ENCODE measurements around the gene SKI.
A peak's percentile ranks its signal among the peaks of the same experiment; 100 is the strongest.
"Not testable (repeated sequence)": the region's sequence is repeated elsewhere in the genome, so short reads cannot be mapped to it uniquely, and the experiment has no call there.

The SKI gene

DNA sequence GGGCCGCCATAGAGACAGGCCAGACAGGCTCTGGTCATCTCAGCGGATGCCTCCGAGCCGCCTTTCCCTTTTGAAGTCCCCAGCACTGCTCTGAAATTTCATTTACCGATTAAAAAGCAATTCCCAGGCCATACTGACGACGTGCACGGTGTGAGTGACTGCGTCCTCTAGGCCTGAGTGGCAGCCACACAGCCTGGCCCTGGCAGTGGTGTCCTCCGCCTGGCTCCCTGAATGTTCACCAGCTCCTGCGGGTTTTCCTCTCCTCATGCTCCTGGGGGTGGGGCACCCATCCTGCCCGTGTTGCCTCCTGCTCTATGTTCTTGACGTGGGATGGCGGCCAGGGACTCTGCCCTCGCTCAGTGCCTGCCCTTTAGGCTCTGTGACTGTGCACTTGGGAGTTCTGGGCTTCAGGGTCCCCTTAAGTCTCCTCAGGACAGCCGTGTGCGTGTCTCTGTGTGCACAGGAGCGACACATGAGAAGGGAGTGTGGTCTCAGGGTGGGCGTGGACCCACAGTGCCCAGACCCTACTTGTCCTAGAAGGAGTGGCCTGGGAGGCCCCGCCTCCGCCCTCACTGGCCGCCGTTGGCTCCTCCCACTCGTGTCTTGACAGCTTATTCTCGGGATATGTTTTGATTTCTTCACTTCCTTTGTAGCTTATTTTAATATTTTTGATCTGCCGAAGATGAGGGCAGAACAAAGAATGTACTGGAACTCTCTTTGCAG lies 3.6 kb downstream of the SKI start:
- peak; percentile 82 for DNase-seq

DNA sequence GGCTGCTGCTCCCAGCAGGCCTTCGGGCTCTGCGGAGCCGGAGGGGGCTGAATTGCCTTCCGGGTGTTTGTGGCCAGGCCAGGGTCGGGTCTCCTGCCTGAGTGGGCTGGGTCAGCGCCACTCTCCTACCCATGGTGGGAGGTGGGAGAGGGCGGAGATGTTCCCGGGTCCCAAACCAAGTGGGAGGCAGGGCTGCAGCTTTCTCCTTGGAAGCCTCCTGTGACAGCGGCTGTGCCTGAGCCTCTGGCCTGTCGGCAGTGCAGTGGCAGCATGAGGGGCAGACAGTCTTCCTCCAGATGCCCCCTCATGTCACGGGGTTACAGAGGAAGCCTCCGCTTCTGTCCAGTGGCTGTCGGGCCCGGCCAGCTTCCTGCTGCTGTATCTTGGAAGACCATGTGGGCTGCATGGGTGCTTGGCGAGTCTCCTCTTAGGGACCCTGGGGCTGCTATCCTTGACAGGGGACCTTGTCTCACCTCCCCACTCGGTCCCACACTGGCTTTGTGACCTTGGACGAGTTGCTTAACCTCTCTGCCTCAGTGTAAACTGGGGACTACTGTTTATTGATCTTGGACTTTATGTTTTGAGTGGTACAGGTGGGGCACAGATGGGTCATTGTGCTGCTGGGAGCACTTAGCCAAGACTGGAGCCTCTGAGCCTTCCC lies 4.3 kb downstream of the SKI start:
- DNase-seq, result no peak

GRCh38 chr1:2232916-2233438 lies 4.9 kb downstream of the SKI start:
- DNase-seq, result no peak

DNA sequence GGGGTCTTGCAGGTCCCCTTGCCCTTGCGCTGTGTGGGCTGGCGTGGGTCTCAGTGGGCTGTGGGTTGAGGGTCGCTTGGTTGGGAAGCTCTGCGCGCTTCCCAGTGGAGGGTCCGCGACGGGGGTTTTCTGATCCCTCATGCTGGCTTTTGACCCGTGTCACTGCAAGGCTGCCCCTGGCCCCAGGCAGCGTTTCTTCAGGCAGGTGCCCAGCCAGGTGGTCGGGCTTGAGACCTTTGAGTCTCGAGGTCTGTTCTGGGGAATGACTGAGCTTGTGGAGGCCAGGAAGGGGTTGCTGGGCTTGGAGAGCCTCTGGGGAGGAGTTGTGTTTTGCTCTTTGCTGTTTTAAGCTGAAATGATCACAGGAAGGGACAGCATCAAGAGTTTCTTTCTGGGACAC lies 5.3 kb downstream of the SKI start:
- no peak for DNase-seq

DNA sequence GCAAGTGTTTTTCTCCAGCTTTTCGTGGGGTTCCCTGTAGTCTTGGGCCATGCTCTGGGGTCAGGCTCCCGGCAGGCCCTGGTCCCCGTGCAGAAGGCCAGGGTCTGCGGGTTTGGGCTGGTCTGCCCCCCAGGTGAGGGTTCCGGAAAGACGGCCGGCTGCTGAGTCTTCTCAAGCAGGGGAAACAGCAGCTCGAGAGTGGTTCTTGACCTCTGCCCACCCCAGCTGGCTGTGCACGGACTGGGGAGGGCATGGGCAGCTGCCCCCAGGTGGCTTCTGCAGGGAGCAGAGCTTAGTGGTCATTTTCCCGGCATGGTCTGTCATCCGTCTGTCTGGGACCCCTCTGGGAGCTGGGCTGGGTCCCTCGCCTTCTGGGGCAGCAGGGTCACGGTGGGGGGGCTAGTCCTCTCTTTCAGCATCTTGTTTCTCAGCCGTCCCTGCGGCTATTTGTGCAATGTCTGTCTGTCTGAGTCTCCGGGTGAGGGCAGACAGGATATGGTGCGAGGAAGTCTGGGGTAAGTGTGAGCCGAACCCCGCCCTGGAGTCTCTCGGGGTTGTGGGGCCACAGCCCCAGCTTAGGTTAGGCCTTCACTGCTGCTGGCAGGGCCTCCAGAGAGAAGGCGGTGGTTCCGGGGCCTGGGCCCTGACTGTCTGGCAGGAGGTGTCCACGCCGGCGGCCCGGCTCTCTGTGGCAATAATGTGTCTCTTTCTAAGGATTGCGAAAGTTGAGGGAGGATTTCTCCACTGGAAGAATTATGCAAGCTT lies 6.1 kb downstream of the SKI start:
- peak; percentile 76 for DNase-seq

- no peak for DNase-seq
Measured at GRCh38 chr1:2234762-2235113, 6.6 kb downstream of the SKI start.

GRCh38 chr1:2235300-2235998 lies 7.3 kb downstream of the SKI start:
- DNase-seq, result no peak

DNA sequence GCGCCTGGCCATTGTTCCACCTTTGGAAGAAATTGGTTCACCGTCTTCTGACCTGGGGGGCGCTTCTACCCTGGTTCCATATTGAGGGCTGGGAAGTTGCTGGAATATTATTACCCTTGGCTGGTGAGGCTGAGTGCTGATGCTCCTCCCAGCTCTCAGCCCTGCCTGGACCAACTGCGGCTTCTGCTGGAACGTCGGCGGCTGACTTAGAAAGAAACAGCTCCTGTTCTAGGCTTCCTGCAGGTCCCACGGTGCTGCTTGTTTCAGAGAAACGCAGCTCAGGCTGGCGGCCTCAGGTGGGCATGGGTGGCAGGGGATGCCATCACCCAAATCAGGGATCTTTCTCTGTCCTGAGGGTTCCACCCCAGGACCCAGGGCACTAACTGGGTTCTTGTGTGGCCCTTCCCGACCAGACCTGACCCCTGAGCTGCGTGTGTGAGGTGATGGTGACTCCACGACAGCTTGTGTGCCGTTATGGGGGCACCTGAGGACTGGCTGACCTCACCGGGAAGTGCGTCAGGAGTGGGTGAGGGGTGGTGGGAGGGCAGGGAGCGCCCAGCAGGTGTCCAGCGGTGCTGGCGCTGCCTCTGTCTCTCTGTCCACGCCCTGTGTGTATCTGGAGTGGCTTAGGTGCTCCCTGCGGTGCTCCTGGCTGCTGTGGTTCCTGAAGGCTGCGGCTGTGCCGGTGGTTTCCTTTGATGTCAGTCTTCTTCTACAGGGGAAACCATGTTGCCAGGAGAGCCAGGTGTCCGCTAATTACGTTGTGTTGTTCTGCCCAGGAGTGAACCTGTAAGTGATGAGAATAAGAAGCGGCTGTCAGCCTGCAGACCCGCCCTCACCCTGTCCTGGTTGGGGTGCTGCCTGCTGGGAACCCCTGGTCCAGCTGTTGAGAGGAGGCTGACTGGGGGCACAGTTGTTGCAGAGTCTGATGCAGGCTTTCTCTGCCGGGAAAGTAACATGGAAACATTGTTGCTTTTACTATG lies 8.9 kb downstream of the SKI start:
- DNase-seq, result peak; percentile 63

DNA sequence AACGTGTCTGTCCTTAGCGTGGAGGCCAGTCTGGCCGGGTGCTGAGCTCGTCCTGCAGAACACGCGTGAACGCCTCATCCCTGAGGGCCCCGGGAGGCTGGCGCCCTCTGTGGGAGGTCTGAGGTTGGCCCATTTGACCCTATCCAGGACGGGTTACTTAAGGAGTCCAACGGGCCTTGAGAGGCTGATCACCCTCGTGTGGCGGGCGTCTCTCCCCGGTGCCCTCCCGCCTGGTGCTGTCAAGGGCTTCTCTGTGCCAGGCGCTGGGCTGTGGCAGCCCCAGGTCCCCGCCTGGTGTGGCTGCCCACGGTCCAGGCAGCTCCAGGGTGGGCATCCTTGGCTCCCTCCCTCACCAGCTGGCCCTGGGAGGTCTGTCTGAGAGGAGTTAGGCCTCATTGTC lies 9.7 kb downstream of the SKI start:
- no peak for DNase-seq

GRCh38 chr1:2238361-2239012 lies 10.4 kb downstream of the SKI start:
- DNase-seq, result no peak

DNA sequence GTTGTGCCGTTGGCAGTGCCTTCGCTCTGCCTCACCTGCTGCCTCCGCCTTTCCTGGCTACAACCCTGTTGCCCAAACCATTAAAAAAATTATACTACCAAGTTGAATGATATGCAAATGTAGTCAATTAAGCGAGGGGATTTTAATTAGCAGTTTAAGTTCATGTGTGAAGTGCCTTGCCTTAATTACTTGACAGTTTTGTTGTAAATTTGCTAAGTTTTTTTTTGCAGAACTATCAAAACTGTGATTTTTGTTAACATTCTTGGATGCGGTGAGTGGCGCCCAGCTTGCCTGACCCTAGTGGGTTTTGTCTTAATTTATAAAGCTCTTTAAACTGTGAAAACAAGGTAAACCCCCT lies 10.9 kb downstream of the SKI start:
- no peak for DNase-seq

- DNase-seq, result no peak
Measured at GRCh38 chr1:2239384-2239985, 11.4 kb downstream of the SKI start.

- DNase-seq, result no peak
Measured at GRCh38 chr1:2240270-2241156, 12.4 kb downstream of the SKI start.

DNA sequence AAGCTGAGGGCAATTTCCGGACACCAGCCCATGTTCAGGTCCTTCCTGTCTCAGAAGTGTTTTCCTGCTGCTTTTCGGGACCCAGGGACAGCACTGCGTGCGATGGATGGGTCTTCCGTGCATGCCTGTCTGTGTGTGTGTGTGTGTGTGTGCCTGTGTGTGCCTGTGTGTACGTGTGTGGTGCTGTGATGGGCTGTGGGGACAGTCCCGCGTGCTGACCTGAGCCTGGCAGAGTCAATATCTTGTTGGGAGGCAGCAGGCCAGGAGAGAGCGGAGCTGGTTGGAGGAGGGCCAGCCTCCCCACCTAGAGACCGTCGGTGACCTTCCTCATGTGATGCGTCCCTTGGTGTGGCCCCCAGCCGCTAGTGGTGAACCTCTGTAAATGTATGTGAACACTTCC lies 13.7 kb downstream of the SKI start:
- no peak for DNase-seq

GRCh38 chr1:2242814-2243725 lies 15.0 kb downstream of the SKI start:
- no peak for DNase-seq

DNA sequence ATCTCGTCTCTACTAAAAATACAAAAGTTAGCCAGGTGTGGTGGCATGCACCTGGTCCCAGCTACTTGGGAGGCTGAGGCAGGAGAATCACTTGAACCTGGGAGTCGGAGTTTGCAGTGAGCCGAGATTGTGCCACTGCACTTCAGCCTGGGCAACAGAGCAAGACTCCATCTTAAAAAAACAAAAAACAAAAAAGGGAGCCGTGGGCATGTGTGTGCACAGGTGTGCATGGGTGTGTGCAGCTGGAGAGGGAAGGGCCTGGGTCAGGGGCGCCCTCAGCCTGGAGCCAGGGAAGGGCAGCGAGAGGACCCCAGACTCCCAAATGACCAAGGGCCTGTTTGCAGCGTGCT lies 18.9 kb downstream of the SKI start:
- DNase-seq, result not testable (repeated sequence)

DNA sequence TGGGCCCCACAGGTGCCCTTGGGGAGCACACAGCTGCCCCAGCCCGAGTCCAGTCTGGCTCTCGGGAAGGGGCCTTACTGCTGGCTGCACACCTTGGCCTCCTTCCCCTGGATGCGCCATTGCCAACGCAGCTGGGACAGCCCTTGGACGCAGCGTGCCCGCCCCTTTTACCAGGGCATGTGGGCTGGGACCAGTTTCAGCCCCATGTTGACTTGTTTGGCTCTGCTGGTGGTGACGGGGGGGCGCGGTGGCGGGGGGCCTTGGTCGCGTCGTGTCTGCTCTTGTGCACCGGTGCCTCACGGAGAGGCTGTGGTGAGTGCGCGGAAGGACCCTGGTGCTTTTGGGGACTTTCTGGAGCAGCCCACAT lies 19.6 kb downstream of the SKI start:
- DNase-seq, result no peak

DNA sequence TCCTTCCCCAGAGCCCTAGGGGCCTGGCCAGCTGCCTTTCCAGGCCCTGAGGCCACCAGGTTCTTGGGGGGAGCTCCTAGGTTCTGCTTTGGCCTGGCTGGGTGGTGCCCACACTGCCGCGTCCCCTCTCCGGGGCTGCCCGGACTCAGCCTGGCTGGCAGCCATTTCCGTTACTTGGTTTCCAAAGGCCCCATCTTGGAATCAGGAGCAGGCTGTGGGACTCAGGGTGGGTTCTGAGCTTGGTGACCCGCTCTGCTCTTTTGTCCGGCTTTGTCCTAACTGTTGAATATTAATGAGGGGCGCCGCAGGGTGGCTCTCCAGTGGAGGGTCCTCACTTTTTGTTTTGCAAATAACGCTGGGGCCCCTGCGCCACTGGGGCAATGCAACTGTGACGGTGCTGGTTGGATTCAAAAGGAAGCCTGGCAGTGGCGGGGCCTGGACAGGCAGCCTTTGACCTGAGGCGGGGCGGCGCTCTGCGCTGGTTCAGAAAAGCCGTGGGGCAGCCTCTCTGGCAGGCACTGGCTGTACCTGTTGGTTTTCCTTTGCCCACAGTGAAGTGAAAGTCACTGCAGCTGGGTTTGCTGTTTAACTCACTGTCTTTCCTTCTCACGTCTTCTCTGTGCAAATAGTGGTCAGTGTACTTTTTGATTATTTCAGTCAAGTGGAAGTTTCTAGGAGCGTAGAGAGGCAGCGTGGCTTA lies 20.2 kb downstream of the SKI start:
- no peak for DNase-seq

Data from activated T-cell treated with anti-CD3 and anti-CD28 coated beads, Interleukin-2, amount 50 U/mL, for 1 hour (primary cell).